AG08395 (cell line): ENCODE data around the gene STAMBPL1.

Source experiments
- DNase-seq: peaks from one replicate; pipeline ENCODE4 v3.0.0; 2012; ENCODE audit warnings: mixed read lengths, low spot score

Gene STAMBPL1

GRCh38 chr10:88893611-88894010, 13.6 kb downstream of the STAMBPL1 start:
- DNase-seq: peak; percentile 71

GRCh38 chr10:88895250-88895649, 15.2 kb downstream of the STAMBPL1 start:
- no peak for DNase-seq

- DNase-seq: no peak
Measured at GRCh38 chr10:88896372-88896993, 16.4 kb downstream of the STAMBPL1 start.

GRCh38 chr10:88896994-88897853, 17.2 kb downstream of the STAMBPL1 start:
- DNase-seq: peak; percentile 22

GRCh38 chr10:88898727-88899126, 18.7 kb downstream of the STAMBPL1 start:
- no peak for DNase-seq

- no peak for DNase-seq
Measured at GRCh38 chr10:88899886-88900285, 19.8 kb downstream of the STAMBPL1 start.

GRCh38 chr10:88901206-88901983, 21.4 kb downstream of the STAMBPL1 start:
- no peak for DNase-seq

- no peak for DNase-seq
Measured at GRCh38 chr10:88901984-88902789, 22.1 kb downstream of the STAMBPL1 start.

- DNase-seq: no peak
Measured at GRCh38 chr10:88903715-88904114, 23.7 kb downstream of the STAMBPL1 start.

- no peak for DNase-seq
Measured at GRCh38 chr10:88906921-88907320, 26.9 kb downstream of the STAMBPL1 start.

GRCh38 chr10:88908194-88908593, 28.1 kb downstream of the STAMBPL1 start:
- DNase-seq: no peak

GRCh38 chr10:88911116-88911515, 31.1 kb downstream of the STAMBPL1 start:
- no peak for DNase-seq

GRCh38 chr10:88911851-88912250, 31.8 kb downstream of the STAMBPL1 start:
- DNase-seq: no peak

- no peak for DNase-seq
Measured at GRCh38 chr10:88913127-88913526, 33.1 kb downstream of the STAMBPL1 start.

GRCh38 chr10:88913788-88914187, 33.7 kb downstream of the STAMBPL1 start:
- DNase-seq: no peak

GRCh38 chr10:88915781-88916180, 35.7 kb downstream of the STAMBPL1 start:
- DNase-seq: no peak

GRCh38 chr10:88916231-88916630, 36.2 kb downstream of the STAMBPL1 start:
- DNase-seq: no peak

GRCh38 chr10:88916986-88917385, 36.9 kb downstream of the STAMBPL1 start:
- DNase-seq: no peak

GRCh38 chr10:88918191-88918905, 38.3 kb downstream of the STAMBPL1 start:
- no peak for DNase-seq

- DNase-seq: no peak
Measured at GRCh38 chr10:88919041-88919440, 39.0 kb downstream of the STAMBPL1 start.

GRCh38 chr10:88920198-88920597, 40.2 kb downstream of the STAMBPL1 start:
- no peak for DNase-seq
